ENCODE data around the gene CACNA1G. TPM values are rescaled to one million over a fixed set of nuclear protein-coding genes. Genes with fewer than 3 reads are reported as not detected.

The CACNA1G gene
- total and polyA plus RNA-seq, 4 donors: under 0.01 to 0.14 (median 0.01) TPM; not detected in 1

DNA sequence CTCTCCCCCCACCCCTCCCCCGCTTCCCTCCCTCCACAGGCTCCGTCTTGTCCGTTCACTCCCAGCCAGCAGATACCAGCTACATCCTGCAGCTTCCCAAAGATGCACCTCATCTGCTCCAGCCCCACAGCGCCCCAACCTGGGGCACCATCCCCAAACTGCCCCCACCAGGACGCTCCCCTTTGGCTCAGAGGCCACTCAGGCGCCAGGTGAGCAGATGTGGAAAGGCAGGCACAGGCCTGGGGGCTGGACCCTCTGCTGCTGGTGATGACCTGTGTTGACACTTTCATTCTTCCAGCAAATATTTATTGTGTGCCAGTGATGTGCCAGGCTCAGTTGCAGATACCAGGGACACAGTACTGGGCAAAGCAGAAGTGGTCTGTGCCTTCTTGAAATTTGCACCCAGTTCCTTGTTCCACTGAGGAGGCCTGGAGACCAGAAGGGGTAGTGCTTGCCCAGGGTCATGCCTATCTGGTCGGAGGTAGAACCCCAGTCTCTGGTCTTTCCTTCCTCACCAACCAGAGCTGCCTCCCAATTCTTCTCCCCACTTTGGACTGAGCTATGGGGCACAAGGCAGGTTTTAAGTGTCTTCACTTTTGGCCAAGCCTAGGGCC, 63.9 kb downstream of the CACNA1G start:
- 86% methylated on average over 7 of the region's 7 CpGs for WGBS
- DNase-seq (ENCODE audit: low spot score): no peak
- TF ChIP-seq, protein P1, sequence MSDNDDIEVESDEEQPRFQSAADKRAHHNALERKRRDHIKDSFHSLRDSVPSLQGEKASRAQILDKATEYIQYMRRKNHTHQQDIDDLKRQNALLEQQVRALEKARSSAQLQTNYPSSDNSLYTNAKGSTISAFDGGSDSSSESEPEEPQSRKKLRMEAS (IDR thresholded peaks at IDR 0.05): no peak
- no peak for TF ChIP-seq NR2F2 (IDR thresholded peaks at IDR 0.05)
- no peak for TF ChIP-seq HNF4A (conservative IDR thresholded peaks at IDR 0.05)
- TF ChIP-seq SP1 (IDR thresholded peaks at IDR 0.05): no peak
- TF ChIP-seq TAF1 (conservative IDR thresholded peaks at IDR 0.05): no peak
- no peak for TF ChIP-seq GABPA (IDR thresholded peaks at IDR 0.05 in 1 of 2, conservative IDR thresholded peaks at IDR 0.05 in 1 of 2)
- TF ChIP-seq, protein P2, sequence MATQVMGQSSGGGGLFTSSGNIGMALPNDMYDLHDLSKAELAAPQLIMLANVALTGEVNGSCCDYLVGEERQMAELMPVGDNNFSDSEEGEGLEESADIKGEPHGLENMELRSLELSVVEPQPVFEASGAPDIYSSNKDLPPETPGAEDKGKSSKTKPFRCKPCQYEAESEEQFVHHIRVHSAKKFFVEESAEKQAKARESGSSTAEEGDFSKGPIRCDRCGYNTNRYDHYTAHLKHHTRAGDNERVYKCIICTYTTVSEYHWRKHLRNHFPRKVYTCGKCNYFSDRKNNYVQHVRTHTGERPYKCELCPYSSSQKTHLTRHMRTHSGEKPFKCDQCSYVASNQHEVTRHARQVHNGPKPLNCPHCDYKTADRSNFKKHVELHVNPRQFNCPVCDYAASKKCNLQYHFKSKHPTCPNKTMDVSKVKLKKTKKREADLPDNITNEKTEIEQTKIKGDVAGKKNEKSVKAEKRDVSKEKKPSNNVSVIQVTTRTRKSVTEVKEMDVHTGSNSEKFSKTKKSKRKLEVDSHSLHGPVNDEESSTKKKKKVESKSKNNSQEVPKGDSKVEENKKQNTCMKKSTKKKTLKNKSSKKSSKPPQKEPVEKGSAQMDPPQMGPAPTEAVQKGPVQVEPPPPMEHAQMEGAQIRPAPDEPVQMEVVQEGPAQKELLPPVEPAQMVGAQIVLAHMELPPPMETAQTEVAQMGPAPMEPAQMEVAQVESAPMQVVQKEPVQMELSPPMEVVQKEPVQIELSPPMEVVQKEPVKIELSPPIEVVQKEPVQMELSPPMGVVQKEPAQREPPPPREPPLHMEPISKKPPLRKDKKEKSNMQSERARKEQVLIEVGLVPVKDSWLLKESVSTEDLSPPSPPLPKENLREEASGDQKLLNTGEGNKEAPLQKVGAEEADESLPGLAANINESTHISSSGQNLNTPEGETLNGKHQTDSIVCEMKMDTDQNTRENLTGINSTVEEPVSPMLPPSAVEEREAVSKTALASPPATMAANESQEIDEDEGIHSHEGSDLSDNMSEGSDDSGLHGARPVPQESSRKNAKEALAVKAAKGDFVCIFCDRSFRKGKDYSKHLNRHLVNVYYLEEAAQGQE (IDR thresholded peaks at IDR 0.05): no peak
- no peak for TF ChIP-seq RAD21 (IDR thresholded peaks at IDR 0.05)
- no peak overlapping the region for H3K9ac ChIP-seq (ENCODE audit: low read depth in 1 of 2, low read length in 2 of 2)
- H3K9me3 ChIP-seq (ENCODE audit: control insufficient read depth in 4 of 4, low read length in 3 of 4): no peaks in the 10 kb centered on the region
- H3K4me3 ChIP-seq (ENCODE audit: low read depth in 1 of 3, low read length in 3 of 3): no peak overlapping the region
- no peak overlapping the region for H3K27ac ChIP-seq (ENCODE audit: low read depth in 1 of 2, low read length in 2 of 2)
- peaks cover 5 to 14% (median 10%) of the 10 kb centered on the region in 4 donors for H3K4me1 ChIP-seq (ENCODE audit: control insufficient read depth in 4 of 4, insufficient read depth in 4 of 4, low read length in 3 of 4)
- H3K36me3 ChIP-seq (ENCODE audit: control insufficient read depth in 4 of 4, insufficient read depth in 3 of 4, low read depth in 1 of 4, low read length in 3 of 4): no peaks in the 10 kb centered on the region
- no peaks in the 10 kb centered on the region for H3K27me3 ChIP-seq (ENCODE audit: control insufficient read depth in 4 of 4, insufficient read depth in 4 of 4, low read length in 3 of 4)

DNA sequence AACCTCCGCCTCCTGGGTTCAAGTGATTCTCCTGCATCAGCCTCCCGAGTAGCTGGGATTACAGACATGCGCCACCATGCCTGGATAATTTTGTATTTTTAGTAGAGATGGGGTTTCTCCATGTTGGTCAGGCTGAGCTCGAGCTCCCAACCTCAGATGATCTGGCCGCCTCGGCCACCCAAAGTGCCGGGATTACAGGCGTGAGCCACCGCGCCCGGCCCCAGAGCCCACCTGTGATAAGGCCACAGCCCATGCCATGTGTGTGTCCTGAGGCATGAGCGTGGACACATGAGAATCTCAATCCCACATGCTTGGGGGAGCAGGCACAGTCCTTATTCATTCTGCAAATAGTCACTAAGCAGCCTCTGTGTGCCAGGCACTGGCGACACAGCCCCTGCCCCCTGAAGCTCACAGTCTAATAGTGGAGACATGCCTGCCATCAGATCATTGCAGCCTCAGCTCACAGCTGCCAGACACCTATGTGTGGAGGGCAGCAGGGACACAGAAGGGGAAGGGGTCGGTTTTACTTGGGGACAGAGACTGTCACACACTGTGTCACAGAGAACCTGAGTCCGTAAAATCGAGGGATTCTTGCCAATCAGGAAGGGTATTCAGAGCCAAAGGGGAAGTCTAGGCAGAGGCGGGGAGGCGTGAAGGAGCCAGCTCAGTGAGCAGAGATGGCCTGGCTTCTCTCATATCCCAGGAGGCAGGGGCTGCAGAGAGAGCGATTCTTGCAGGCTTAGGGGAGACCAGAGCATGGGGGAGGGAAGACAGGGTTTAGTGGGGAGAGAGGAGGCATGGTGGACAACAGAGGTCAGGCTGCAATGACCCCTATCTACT, 64.7 kb downstream of the CACNA1G start:
- Histone ChIP-seq H3K4me1 (ENCODE audit: control insufficient read depth in 4 of 4, insufficient read depth in 4 of 4, low read length in 3 of 4) (peaks cover 5 to 14% (median 10%) of the 10 kb centered on the region in 4 donors), H3K9ac (ENCODE audit: low read depth in 1 of 2, low read length in 2 of 2) (no peak overlapping the region), H3K27me3 (ENCODE audit: control insufficient read depth in 4 of 4, insufficient read depth in 4 of 4, low read length in 3 of 4) (no peaks in the 10 kb centered on the region), H3K9me3 (ENCODE audit: control insufficient read depth in 4 of 4, low read length in 3 of 4) (no peaks in the 10 kb centered on the region), H3K4me3 (ENCODE audit: low read depth in 1 of 3, low read length in 3 of 3) (no peak overlapping the region), H3K27ac (ENCODE audit: low read depth in 1 of 2, low read length in 2 of 2) (no peak overlapping the region), H3K36me3 (ENCODE audit: control insufficient read depth in 4 of 4, insufficient read depth in 3 of 4, low read depth in 1 of 4, low read length in 3 of 4) (no peaks in the 10 kb centered on the region)
- WGBS: 89% methylated on average over 19 of the region's 19 CpGs
- TF ChIP-seq RAD21 (IDR thresholded peaks at IDR 0.05): no peak
- no peak for TF ChIP-seq RXRA (IDR thresholded peaks at IDR 0.05)
- no peak for TF ChIP-seq YY1 (IDR thresholded peaks at IDR 0.05)
- no peak for TF ChIP-seq NR2F2 (IDR thresholded peaks at IDR 0.05)
- TF ChIP-seq, protein P1 (IDR thresholded peaks at IDR 0.05): no peak
- TF ChIP-seq, protein P2 (IDR thresholded peaks at IDR 0.05): no peak
- DNase-seq (ENCODE audit: low spot score): no peak

All from liver (tissue), 9 donors.